ENCODE results near the gene GHRH.

- TF ChIP-seq CTCF (IDR thresholded peaks at IDR 0.05; ENCODE audit: borderline replicate concordance, extremely low read depth, low read length, poor library complexity, severe bottlenecking) (no peak), EZH2 (IDR thresholded peaks at IDR 0.05; ENCODE audit: borderline replicate concordance, low read depth, low read length, severe bottlenecking) (no peak)
These were observed 38.3 kb upstream of the GHRH start for GRCh38 chr20:37299718-37300528.

Measured in DND-41 (cell line).